GM21423 (cell line): Measurements from ENCODE around the gene VGLL2.
A peak's percentile ranks its signal among the peaks of the same experiment; 100 is the strongest.
"Not testable (repeated sequence)": the region's sequence is repeated elsewhere in the genome, so short reads cannot be mapped to it uniquely, and the experiment has no call there.

Source experiments
- ATAC-seq: cut with Tn5 transposase; IDR thresholded peaks from one replicate; pipeline ENCODE4 v1.9.1; 2021; ENCODE audit warnings: mild to moderate bottlenecking, moderate library complexity; ENCODE audit not compliant: unreplicated experiment

The VGLL2 gene

GRCh38 chr6:117265410-117266256 lies at the start of gene VGLL2:
Gene VGLL2, plus strand, starts transcription at chr6:117265558. Its CDS starts 206 bp downstream, at chr6:117265764.
- peak; percentile 15 for ATAC-seq

- no peak for ATAC-seq
These were observed 42.5 kb upstream of the VGLL2 start for GRCh38 chr6:117222861-117223260.

- no peak for ATAC-seq
These were observed 38.6 kb upstream of the VGLL2 start for GRCh38 chr6:117226778-117227177.

- no peak for ATAC-seq
These were observed 38.0 kb upstream of the VGLL2 start for GRCh38 chr6:117227245-117227962.

GRCh38 chr6:117228202-117228601 lies 37.2 kb upstream of the VGLL2 start:
- ATAC-seq: no peak

GRCh38 chr6:117229870-117230269 lies 35.5 kb upstream of the VGLL2 start:
- ATAC-seq: no peak

GRCh38 chr6:117231466-117231865 lies 33.9 kb upstream of the VGLL2 start:
- no peak for ATAC-seq

- ATAC-seq: no peak
These were observed 33.2 kb upstream of the VGLL2 start for GRCh38 chr6:117232196-117232595.

GRCh38 chr6:117233145-117233544 lies 32.2 kb upstream of the VGLL2 start:
- no peak for ATAC-seq

GRCh38 chr6:117237561-117237960 lies 27.8 kb upstream of the VGLL2 start:
- ATAC-seq: no peak

GRCh38 chr6:117244571-117244970 lies 20.8 kb upstream of the VGLL2 start:
- ATAC-seq: not testable (repeated sequence)

GRCh38 chr6:117244979-117245378 lies 20.4 kb upstream of the VGLL2 start:
- ATAC-seq: not testable (repeated sequence)

- ATAC-seq: no peak
These were observed 11.6 kb upstream of the VGLL2 start for GRCh38 chr6:117253785-117254184.

GRCh38 chr6:117262799-117263198 lies 2.6 kb upstream of the VGLL2 start:
- no peak for ATAC-seq

- no peak for ATAC-seq
These were observed 1.9 kb upstream of the VGLL2 start for GRCh38 chr6:117263353-117263927.

- no peak for ATAC-seq
These were observed 1.0 kb upstream of the VGLL2 start for GRCh38 chr6:117264369-117264691.

- peak; percentile 80 for ATAC-seq
These were observed 507 bp upstream of the VGLL2 start for GRCh38 chr6:117264692-117265409.

- ATAC-seq: no peak
These were observed 1.1 kb downstream of the VGLL2 start for GRCh38 chr6:117266257-117267053.

- no peak for ATAC-seq
These were observed 1.6 kb downstream of the VGLL2 start for GRCh38 chr6:117267054-117267347.

- ATAC-seq: no peak
These were observed 2.6 kb downstream of the VGLL2 start for GRCh38 chr6:117267766-117268534.
